Measurements from ENCODE around the gene FANCD2.

Gene FANCD2

GRCh38 chr3:10006048-10006761 is 20.0 kb upstream of the FANCD2 start (continued):
- TF ChIP-seq, protein P1, sequence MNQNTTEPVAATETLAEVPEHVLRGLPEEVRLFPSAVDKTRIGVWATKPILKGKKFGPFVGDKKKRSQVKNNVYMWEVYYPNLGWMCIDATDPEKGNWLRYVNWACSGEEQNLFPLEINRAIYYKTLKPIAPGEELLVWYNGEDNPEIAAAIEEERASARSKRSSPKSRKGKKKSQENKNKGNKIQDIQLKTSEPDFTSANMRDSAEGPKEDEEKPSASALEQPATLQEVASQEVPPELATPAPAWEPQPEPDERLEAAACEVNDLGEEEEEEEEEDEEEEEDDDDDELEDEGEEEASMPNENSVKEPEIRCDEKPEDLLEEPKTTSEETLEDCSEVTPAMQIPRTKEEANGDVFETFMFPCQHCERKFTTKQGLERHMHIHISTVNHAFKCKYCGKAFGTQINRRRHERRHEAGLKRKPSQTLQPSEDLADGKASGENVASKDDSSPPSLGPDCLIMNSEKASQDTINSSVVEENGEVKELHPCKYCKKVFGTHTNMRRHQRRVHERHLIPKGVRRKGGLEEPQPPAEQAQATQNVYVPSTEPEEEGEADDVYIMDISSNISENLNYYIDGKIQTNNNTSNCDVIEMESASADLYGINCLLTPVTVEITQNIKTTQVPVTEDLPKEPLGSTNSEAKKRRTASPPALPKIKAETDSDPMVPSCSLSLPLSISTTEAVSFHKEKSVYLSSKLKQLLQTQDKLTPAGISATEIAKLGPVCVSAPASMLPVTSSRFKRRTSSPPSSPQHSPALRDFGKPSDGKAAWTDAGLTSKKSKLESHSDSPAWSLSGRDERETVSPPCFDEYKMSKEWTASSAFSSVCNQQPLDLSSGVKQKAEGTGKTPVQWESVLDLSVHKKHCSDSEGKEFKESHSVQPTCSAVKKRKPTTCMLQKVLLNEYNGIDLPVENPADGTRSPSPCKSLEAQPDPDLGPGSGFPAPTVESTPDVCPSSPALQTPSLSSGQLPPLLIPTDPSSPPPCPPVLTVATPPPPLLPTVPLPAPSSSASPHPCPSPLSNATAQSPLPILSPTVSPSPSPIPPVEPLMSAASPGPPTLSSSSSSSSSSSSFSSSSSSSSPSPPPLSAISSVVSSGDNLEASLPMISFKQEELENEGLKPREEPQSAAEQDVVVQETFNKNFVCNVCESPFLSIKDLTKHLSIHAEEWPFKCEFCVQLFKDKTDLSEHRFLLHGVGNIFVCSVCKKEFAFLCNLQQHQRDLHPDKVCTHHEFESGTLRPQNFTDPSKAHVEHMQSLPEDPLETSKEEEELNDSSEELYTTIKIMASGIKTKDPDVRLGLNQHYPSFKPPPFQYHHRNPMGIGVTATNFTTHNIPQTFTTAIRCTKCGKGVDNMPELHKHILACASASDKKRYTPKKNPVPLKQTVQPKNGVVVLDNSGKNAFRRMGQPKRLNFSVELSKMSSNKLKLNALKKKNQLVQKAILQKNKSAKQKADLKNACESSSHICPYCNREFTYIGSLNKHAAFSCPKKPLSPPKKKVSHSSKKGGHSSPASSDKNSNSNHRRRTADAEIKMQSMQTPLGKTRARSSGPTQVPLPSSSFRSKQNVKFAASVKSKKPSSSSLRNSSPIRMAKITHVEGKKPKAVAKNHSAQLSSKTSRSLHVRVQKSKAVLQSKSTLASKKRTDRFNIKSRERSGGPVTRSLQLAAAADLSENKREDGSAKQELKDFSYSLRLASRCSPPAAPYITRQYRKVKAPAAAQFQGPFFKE (tag by site-specific recombination; IDR thresholded peaks at IDR 0.05; ENCODE audit: borderline replicate concordance) = no peak

DNA sequence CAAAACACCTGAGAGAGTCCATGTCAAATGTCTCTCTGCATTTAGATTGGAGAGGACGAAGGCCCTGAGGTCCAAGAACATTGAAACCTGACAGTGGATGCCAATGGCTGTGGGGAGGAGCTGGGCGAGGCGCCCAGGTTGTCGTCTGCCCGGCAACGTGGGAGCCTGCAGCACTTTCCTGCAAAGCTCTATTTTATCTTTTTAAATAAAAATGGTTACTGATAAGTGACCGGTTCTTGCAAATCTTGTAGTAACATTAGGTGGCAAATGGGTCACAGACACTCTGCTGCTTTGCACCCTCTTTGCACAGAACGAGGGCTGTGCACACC is 19.5 kb upstream of the FANCD2 start:
- TF ChIP-seq, protein P2, sequence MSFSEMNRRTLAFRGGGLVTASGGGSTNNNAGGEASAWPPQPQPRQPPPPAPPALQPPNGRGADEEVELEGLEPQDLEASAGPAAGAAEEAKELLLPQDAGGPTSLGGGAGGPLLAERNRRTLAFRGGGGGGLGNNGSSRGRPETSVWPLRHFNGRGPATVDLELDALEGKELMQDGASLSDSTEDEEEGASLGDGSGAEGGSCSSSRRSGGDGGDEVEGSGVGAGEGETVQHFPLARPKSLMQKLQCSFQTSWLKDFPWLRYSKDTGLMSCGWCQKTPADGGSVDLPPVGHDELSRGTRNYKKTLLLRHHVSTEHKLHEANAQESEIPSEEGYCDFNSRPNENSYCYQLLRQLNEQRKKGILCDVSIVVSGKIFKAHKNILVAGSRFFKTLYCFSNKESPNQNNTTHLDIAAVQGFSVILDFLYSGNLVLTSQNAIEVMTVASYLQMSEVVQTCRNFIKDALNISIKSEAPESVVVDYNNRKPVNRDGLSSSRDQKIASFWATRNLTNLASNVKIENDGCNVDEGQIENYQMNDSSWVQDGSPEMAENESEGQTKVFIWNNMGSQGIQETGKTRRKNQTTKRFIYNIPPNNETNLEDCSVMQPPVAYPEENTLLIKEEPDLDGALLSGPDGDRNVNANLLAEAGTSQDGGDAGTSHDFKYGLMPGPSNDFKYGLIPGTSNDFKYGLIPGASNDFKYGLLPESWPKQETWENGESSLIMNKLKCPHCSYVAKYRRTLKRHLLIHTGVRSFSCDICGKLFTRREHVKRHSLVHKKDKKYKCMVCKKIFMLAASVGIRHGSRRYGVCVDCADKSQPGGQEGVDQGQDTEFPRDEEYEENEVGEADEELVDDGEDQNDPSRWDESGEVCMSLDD (tag by site-specific recombination; IDR thresholded peaks at IDR 0.05) = no peak
- TF ChIP-seq ZSCAN4 (tag by site-specific recombination; IDR thresholded peaks at IDR 0.05) (no peak), ZNF658 (tag by site-specific recombination; IDR thresholded peaks at IDR 0.05) (no peak), ZNF391 (tag by site-specific recombination; IDR thresholded peaks at IDR 0.05; ENCODE audit: borderline replicate concordance, low read depth) (no peak), ZNF423 (tag by site-specific recombination; IDR thresholded peaks at IDR 0.05) (no peak), SCRT1 (tag by site-specific recombination; IDR thresholded peaks at IDR 0.05; ENCODE audit: borderline replicate concordance) (no peak), ZNF561 (tag by site-specific recombination; IDR thresholded peaks at IDR 0.05; ENCODE audit: borderline replicate concordance) (no peak), ZNF23 (tag by site-specific recombination; IDR thresholded peaks at IDR 0.05; ENCODE audit: borderline replicate concordance) (no peak), YY1 (tag by site-specific recombination; IDR thresholded peaks at IDR 0.05) (no peak)
- Histone ChIP-seq H3K9me3 (ENCODE audit: control insufficient read depth, insufficient read depth, low read depth, low read length) (no peaks in the 10 kb centered on the region), H3K27ac (ENCODE audit: extremely low read depth, low read depth, low read length) (no peak overlapping the region), H3K4me1 (ENCODE audit: control insufficient read depth, insufficient read depth, low read length) (peaks cover 3% of the 10 kb centered on the region; the same call in 1 of the 2 replicates), H3K36me3 (ENCODE audit: control insufficient read depth in 2 of 2, insufficient read depth in 1 of 2, low read length in 2 of 2) (peaks cover 0 to 28% of the 10 kb centered on the region in 2 experiments; a peak in 1 of 3 replicates), H3K4me3 (ENCODE audit: low read depth, low read length) (no peak overlapping the region)
- ChIA-PET POLR2A (interaction anchor here (0.6 kb wide), 1 partner anchor 135 kb away, joined by 3 read pairs; the partner anchor contains the start of gene VHL), CTCF (interaction anchor here (0.7 kb wide), 1 partner anchor 167 kb away, joined by 5 read pairs; no protein-coding TSS in a partner anchor)

GRCh38 chr3:10007126-10007782 is 19.0 kb upstream of the FANCD2 start:
- TF ChIP-seq ZNF132 (tag by site-specific recombination; IDR thresholded peaks at IDR 0.05; ENCODE audit: borderline replicate concordance) (no peak), GLIS1 (tag by site-specific recombination; IDR thresholded peaks at IDR 0.05) (peak; percentile 69)
- Histone ChIP-seq H3K27ac (ENCODE audit: extremely low read depth, low read depth, low read length) (no peak overlapping the region), H3K4me1 (ENCODE audit: control insufficient read depth, insufficient read depth, low read length) (peaks cover 3% of the 10 kb centered on the region; the same call in 1 of the 2 replicates), H3K9me3 (ENCODE audit: control insufficient read depth, insufficient read depth, low read depth, low read length) (no peaks in the 10 kb centered on the region), H3K4me3 (ENCODE audit: low read depth, low read length) (no peak overlapping the region), H3K36me3 (ENCODE audit: control insufficient read depth in 2 of 2, insufficient read depth in 1 of 2, low read length in 2 of 2) (peaks cover 0 to 27% of the 10 kb centered on the region in 2 experiments; a peak in 1 of 3 replicates)
- ChIA-PET CTCF (interaction anchor here (0.7 kb wide), 1 partner anchor 168 kb away, joined by 5 read pairs; no protein-coding TSS in a partner anchor), POLR2A (interaction anchor here (2.1 kb wide), 1 partner anchor 13 kb away, joined by 6 read pairs; no protein-coding TSS in a partner anchor)
